Mesothelial cell of epicardium (in vitro differentiated cells): ENCODE measurements around the gene ABHD13. TPM values are rescaled to one million over a fixed set of nuclear protein-coding genes. Genes with fewer than 3 reads are reported as not detected.
"Not testable (repeated sequence)": the region's sequence is repeated elsewhere in the genome, so short reads cannot be mapped to it uniquely, and the experiment has no call there.

ENCODE experiments used
- DNase-seq, 2 experiments: peaks; one replicate each; pipeline ENCODE4 v3.0.0; 2021; ENCODE audit warnings: low spot score in 2 of 2; ENCODE audit not compliant: unreplicated experiment in 2 of 2
- H3K27ac Mint-ChIP-seq: 2 replicates; pipeline ENCODE4 v1.8.0; 2021; ENCODE audit warnings: mixed read lengths
- H3K27me3 Mint-ChIP-seq: 2 replicates; pipeline ENCODE4 v1.8.0; 2021; ENCODE audit warnings: low read depth, mixed read lengths
- H3K36me3 Mint-ChIP-seq: 2 replicates; pipeline ENCODE4 v1.8.0; 2021; ENCODE audit warnings: mixed read lengths
- H3K4me1 Mint-ChIP-seq: 2 replicates; pipeline ENCODE4 v1.8.0; 2021; ENCODE audit warnings: mixed read lengths
- H3K4me3 Mint-ChIP-seq: 2 replicates; pipeline ENCODE4 v1.8.0; 2021; ENCODE audit warnings: mild to moderate bottlenecking, moderate library complexity, mixed read lengths
- H3K9me3 Mint-ChIP-seq: 2 replicates; pipeline ENCODE4 v1.8.0; 2021; ENCODE audit warnings: mixed read lengths
- total RNA-seq: library from RNA; stranded (reverse); gene quantifications from 3 replicates; pipeline ENCODE4 v1.2.1, GENCODE V29; 2021
- TF ChIP-seq, protein P1 (sequence below): fragments of 200-600 bp; sonication (generic); IDR thresholded peaks from one replicate; pipeline ENCODE4 v1.5.0; 2021; ENCODE audit warnings: antibody characterized with exemption; ENCODE audit not compliant: unreplicated experiment

The ABHD13 gene
- total RNA-seq, 1 donor from 2014 or later = 10.3 TPM

DNA sequence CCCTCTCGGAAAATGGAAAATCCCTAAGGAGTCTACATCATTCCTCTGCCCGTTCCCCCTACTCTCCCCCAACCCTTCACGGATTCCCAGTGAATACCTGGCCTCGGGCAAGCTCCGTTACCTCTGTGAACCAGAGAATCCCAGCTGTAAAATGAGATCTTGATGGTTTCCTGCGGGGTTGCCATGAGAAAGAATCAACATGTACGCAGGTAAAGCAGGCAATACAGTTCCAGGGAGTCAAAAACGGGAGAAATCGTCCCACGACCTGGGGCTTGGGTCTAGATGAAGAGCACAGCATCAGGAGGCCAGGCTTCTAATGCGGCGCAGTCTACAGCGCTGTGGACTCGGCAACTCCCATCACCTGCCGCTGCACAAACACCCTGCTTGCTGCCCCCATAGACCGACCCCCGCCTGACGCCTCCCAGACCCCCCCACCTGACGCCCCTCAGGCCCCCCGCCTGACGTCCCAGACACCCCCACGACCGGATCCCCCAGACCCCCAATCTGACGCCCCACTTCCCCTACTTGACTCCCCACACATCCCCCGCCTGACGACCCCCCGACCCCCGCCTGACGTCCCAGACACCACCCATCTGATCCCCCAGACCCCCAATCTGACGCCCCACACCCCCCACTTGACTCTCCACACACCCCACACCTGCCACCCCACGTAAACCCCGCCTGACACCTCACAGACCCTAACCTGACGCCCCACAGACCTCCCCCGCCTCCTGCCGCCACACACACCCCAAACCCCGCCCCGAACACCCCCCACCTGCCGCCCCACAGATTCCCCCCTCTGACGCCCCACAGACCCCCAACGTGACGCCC, 3.5 kb upstream of the ABHD13 start:
- Mint-ChIP-seq H3K27ac (peak overlapping the region; percentile 58), H3K27me3 (no peaks in the 10 kb centered on the region), H3K4me1 (peaks cover 22% of the 10 kb centered on the region), H3K4me3 (peak overlapping the region; percentile 72), H3K9me3 (no peaks in the 10 kb centered on the region), H3K36me3 (peaks cover 12% of the 10 kb centered on the region)
- TF ChIP-seq, protein P1, sequence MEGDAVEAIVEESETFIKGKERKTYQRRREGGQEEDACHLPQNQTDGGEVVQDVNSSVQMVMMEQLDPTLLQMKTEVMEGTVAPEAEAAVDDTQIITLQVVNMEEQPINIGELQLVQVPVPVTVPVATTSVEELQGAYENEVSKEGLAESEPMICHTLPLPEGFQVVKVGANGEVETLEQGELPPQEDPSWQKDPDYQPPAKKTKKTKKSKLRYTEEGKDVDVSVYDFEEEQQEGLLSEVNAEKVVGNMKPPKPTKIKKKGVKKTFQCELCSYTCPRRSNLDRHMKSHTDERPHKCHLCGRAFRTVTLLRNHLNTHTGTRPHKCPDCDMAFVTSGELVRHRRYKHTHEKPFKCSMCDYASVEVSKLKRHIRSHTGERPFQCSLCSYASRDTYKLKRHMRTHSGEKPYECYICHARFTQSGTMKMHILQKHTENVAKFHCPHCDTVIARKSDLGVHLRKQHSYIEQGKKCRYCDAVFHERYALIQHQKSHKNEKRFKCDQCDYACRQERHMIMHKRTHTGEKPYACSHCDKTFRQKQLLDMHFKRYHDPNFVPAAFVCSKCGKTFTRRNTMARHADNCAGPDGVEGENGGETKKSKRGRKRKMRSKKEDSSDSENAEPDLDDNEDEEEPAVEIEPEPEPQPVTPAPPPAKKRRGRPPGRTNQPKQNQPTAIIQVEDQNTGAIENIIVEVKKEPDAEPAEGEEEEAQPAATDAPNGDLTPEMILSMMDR = no peak
- peak in 1 of 2 experiments; percentile 45 for DNase-seq

DNA sequence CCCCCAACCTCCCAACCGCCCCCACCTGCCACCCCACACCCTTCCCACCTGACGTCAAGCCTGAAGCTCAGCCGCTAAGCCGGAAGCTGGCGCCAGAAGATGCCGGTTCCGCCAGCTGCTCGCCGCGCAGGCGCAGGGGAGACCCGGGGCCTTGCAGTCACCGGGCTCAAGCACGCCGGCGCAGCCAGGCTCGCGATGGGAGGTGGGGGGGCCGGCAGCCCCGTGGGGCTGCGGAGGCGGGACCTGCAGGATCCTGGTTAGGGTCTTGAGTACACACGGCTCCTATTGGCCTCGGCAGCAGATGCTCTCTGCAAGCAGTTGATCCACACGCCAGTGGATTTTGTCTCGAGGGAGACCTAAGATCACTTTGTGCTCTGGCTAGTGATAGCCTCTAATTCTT, 2.8 kb upstream of the ABHD13 start, which contains the start of gene LIG4:
LIG4 (minus strand) TSS at position 101 of the 400 bp plus-strand sequence. CDS start 4,268 bp downstream, outside the sequence.
- peaks cover 5% of the 10 kb centered on the region for H3K36me3 Mint-ChIP-seq
- TF ChIP-seq, protein P1 = no peak
- no peaks in the 10 kb centered on the region for H3K27me3 Mint-ChIP-seq
- peaks cover 29% of the 10 kb centered on the region for H3K4me1 Mint-ChIP-seq
- peak; percentile 88 to 92 for DNase-seq
- H3K27ac Mint-ChIP-seq = peak within 1 kb of the TSS; percentile 84
- H3K4me3 Mint-ChIP-seq = peak within 1 kb of the TSS; percentile 72
- H3K9me3 Mint-ChIP-seq = no peaks in the 10 kb centered on the region

DNA sequence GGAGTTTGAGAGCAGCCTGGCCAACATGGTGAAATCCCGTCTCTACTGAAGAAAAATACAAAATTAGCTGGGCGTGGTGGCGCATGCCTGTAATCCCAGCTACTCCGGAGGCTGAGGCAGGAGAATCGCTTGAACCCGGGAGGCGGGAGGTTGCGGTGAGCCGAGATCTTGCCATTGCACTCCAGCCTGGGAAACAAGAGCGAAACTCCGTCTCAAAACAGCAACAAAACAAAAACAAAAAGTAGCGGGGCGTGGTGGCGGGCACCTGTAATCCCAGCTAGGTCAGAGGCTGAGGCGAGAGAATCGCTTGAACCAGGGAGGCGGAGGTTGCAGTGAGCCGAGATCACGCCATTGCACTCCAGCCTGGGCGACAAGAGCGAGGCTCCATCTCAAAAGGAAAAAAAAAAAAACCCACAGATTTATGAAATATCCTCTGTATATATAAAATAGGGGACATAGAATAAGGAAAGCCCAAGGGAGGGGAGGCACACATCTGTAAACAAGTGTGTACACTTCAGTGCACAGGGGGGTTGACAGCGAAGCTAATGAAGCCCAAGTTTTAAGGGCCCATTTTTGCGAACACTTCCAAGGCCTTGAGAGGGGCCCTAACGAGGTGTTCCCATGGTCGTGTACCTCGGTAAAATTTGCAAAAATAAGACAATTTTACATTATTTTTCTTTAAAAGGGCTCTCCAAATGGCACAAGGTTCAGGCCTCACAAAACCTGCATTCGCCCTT, 717 bp upstream of the ABHD13 start:
- not testable (repeated sequence) for H3K27me3 Mint-ChIP-seq, DNase-seq, H3K9me3 Mint-ChIP-seq, H3K36me3 Mint-ChIP-seq
- H3K4me3 Mint-ChIP-seq = peak overlapping the region; percentile 94
- peaks cover 31% of the 10 kb centered on the region for H3K4me1 Mint-ChIP-seq
- H3K27ac Mint-ChIP-seq = peak overlapping the region; percentile 93

DNA sequence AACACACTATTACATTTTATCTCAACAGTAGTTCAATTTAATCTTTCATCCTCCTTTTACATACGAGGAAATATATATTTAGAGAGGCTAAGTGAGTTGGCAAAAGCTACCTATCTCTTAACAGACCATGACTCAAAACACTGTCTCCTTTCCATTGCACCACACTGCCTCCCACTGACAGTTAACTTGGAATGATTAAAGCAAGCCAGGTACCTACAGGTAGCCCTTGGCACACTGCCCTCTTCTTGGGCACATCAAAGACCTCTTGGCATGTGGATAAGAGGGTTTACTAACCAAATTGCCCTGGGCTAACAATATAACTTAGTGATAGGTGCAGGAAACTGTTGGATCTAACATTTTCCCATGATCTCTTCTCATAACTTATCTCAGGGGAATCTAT, 1.8 kb downstream of the ABHD13 start:
- Mint-ChIP-seq H3K9me3 (no peaks in the 10 kb centered on the region), H3K36me3 (no peaks in the 10 kb centered on the region), H3K4me1 (peaks cover 30% of the 10 kb centered on the region), H3K27ac (peak overlapping the region; percentile 43), H3K4me3 (peak overlapping the region; percentile 94), H3K27me3 (no peaks in the 10 kb centered on the region)
- no peak for DNase-seq
- TF ChIP-seq, protein P1 = no peak

DNA sequence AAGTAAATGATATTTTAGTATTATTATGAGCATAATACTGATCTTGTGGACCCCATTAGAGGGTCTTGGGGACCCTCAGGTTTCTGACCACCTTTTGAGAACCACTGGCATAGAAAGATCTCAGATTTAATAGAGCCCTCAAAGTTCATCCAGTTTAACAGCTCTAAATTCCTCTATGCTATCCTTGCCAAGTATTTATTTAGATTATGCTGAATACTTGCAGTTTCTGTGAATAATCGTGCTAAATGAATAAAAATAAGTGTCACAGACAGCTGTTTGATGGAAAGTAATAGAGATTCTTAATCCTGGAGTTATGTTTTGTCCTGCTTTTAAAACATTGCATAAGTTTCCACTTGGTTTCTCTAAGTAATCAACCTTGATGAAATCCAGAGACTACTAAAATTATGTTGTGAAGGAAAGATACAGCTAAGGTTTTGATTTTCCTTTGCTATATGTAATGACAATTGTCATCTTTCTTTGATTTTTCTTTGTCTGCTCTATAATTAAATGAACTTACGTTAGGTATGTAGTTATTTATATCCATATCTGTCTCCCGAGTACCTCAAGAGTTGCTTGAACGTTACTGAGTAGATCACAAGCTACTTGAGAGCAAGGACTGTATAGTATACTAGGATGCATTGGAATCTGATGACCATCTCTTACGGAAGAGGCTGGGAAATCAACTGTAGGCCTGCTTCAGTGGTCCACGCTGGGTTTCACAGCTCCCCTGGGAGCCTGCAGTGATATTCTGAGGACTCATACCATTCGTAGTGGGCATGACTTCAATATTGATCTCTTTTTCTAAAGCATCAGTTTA, 5.7 kb downstream of the ABHD13 start:
- Mint-ChIP-seq H3K27ac (peak overlapping the region; percentile 2), H3K36me3 (no peaks in the 10 kb centered on the region), H3K27me3 (no peaks in the 10 kb centered on the region), H3K4me1 (peaks cover 53% of the 10 kb centered on the region), H3K9me3 (no peaks in the 10 kb centered on the region), H3K4me3 (no peak overlapping the region)
- no peak for DNase-seq
- TF ChIP-seq, protein P1 = no peak
